OCI-M2 (cell line): ENCODE results near the gene PRODH.
"Not testable (repeated sequence)": the region's sequence is repeated elsewhere in the genome, so short reads cannot be mapped to it uniquely, and the experiment has no call there.

ENCODE experiments used
- DNase-seq: peaks from one replicate; lab custom pipeline; 2025; ENCODE audit not compliant: unreplicated experiment; lab: John Stamatoyannopoulos, UW

PRODH gene

GRCh38 chr22:18911535-18911934, 24.6 kb downstream of the PRODH start:
- not testable (repeated sequence) for DNase-seq

GRCh38 chr22:18909556-18909955, 26.5 kb downstream of the PRODH start:
- DNase-seq, result no peak

GRCh38 chr22:18906896-18907295, 29.2 kb downstream of the PRODH start:
- no peak for DNase-seq

- not testable (repeated sequence) for DNase-seq
Observed at GRCh38 chr22:18906410-18906745, 29.7 kb downstream of the PRODH start.

- DNase-seq, result no peak
Observed at GRCh38 chr22:18905540-18906409, 30.3 kb downstream of the PRODH start, which contains the start of gene DGCR6. Gene DGCR6 (plus strand): TSS chr22:18906320. CDS start chr22:18906375, 55 bp downstream.

GRCh38 chr22:18896037-18896657, 39.9 kb downstream of the PRODH start:
- DNase-seq, result not testable (repeated sequence)

- DNase-seq, result not testable (repeated sequence)
Observed at GRCh38 chr22:18893775-18894174, 42.3 kb downstream of the PRODH start.

GRCh38 chr22:18890510-18891192, 45.4 kb downstream of the PRODH start:
- DNase-seq, result not testable (repeated sequence)

GRCh38 chr22:18888115-18888514, 48.0 kb downstream of the PRODH start:
- no peak for DNase-seq

- DNase-seq, result not testable (repeated sequence)
Observed at GRCh38 chr22:18884465-18884864, 51.6 kb downstream of the PRODH start.

GRCh38 chr22:18881260-18881659, 54.8 kb downstream of the PRODH start:
- DNase-seq, result not testable (repeated sequence)
